Astrocyte of the spinal cord (primary cell): ENCODE data around the gene METTL27.
"Not testable (repeated sequence)": the region's sequence is repeated elsewhere in the genome, so short reads cannot be mapped to it uniquely, and the experiment has no call there.

Experiments
- DNase-seq: peaks from one replicate; pipeline ENCODE4 v3.0.0; 2011; ENCODE audit warnings: low read depth, low spot score
- H3K4me3 ChIP-seq: 2 replicates; pipeline ENCODE4 v1.5.1; 2011; ENCODE audit warnings: low read depth, mild to moderate bottlenecking, low read length, moderate library complexity
- CTCF ChIP-seq: IDR thresholded peaks from 2 replicates; pipeline ENCODE4 v1.5.1; 2012; ENCODE audit warnings: low read depth, mild to moderate bottlenecking, low read length, inconsistent platforms
- in situ Hi-C: cut with HindIII; loops from 2 replicates; pipeline ENCODE4 v1.10.0; 2017; ENCODE audit warnings: low sequenced_read_pairs

The METTL27 gene

GRCh38 chr7:73824986-73825385, 17.3 kb downstream of the METTL27 start:
- DNase-seq = no peak
- H3K4me3 ChIP-seq = no peak overlapping the region
- in situ Hi-C loops = no loop called here
- TF ChIP-seq CTCF = no peak

GRCh38 chr7:73823873-73824592, 18.3 kb downstream of the METTL27 start:
- H3K4me3 ChIP-seq = no peak overlapping the region
- TF ChIP-seq CTCF = no peak
- no peak for DNase-seq
- in situ Hi-C loops = no loop called here

GRCh38 chr7:73823257-73823656, 19.1 kb downstream of the METTL27 start:
- DNase-seq = no peak
- no peak overlapping the region for H3K4me3 ChIP-seq
- in situ Hi-C loops = no loop called here

GRCh38 chr7:73822319-73823173, 19.8 kb downstream of the METTL27 start:
- H3K4me3 ChIP-seq = no peak overlapping the region
- DNase-seq = peak; percentile 90
- no peak for TF ChIP-seq CTCF
- in situ Hi-C loops = no loop called here

More at GRCh38 chr7:73823257-73823656, 19.1 kb downstream of the METTL27 start:
- TF ChIP-seq CTCF = no peak

- in situ Hi-C loops, DNase-seq, H3K4me3 ChIP-seq: not testable (repeated sequence)
Observed at GRCh38 chr7:73821597-73822285, 20.6 kb downstream of the METTL27 start.

GRCh38 chr7:73820013-73820412, 22.3 kb downstream of the METTL27 start:
- TF ChIP-seq CTCF = no peak
- no peak for DNase-seq
- no peak overlapping the region for H3K4me3 ChIP-seq
- in situ Hi-C loops = no loop called here
